Ectodermal cell (in vitro differentiated cells): Measurements from ENCODE around the gene GXYLT1. TPM values are rescaled to one million over a fixed set of nuclear protein-coding genes. Genes with fewer than 3 reads are reported as not detected.
"Not testable (repeated sequence)": the region's sequence is repeated elsewhere in the genome, so short reads cannot be mapped to it uniquely, and the experiment has no call there.

Experiments
- H3K27ac ChIP-seq: 2 replicates; pipeline ENCODE4 v1.7.0; 2013; ENCODE audit warnings: mild to moderate bottlenecking, low read depth, low read length; ENCODE audit not compliant: insufficient read depth, poor library complexity, severe bottlenecking
- H3K27me3 ChIP-seq: 2 replicates; pipeline ENCODE4 v1.7.0; 2013; ENCODE audit warnings: mild to moderate bottlenecking, low read length; ENCODE audit not compliant: insufficient read depth, control insufficient read depth, poor library complexity, severe bottlenecking
- H3K36me3 ChIP-seq: one replicate; pipeline ENCODE4 v1.7.0; 2013; ENCODE audit warnings: low read length; ENCODE audit not compliant: control insufficient read depth, insufficient read depth
- H3K4me1 ChIP-seq: one replicate; pipeline ENCODE4 v1.7.0; 2013; ENCODE audit warnings: low read length; ENCODE audit not compliant: control insufficient read depth, insufficient read depth
- H3K4me3 ChIP-seq: 2 replicates; pipeline ENCODE4 v1.7.0; 2013; ENCODE audit warnings: low read depth, low read length, control low read depth; ENCODE audit not compliant: insufficient read depth
- H3K9me3 ChIP-seq: 2 replicates; pipeline ENCODE4 v1.7.0; 2013; ENCODE audit warnings: mild to moderate bottlenecking, low read length, moderate library complexity; ENCODE audit not compliant: control insufficient read depth
- WGBS, 2 experiments: methylation state at CpG; one replicate each; pipeline ENCODE4 v1.1.7; 2013; ENCODE audit warnings: missing lambda C conversion rate in 2 of 2; 5-methylcytosine and 5-hydroxymethylcytosine counted together
- polyA plus RNA-seq, 4 experiments: library from polyadenylated mRNA; stranded (reverse); fragments of 50-300 nt; gene quantifications; one replicate each; pipeline ENCODE4 v1.2.3, GENCODE V29; 2013

Gene GXYLT1
- 19.7 TPM for polyA plus RNA-seq (2013, experiment 1 of 4)
- 22.5 TPM for polyA plus RNA-seq (2013, experiment 2 of 4)
- polyA plus RNA-seq (2013, experiment 3 of 4): 19.5 TPM
- polyA plus RNA-seq (2013, experiment 4 of 4): 22.1 TPM

GRCh38 chr12:42144408-42145196 is at the start of gene GXYLT1:
GXYLT1 (minus strand) TSS chr12:42144874; CDS start chr12:42144646, 228 bp downstream.
- peak within 1 kb of the TSS; percentile 69 for H3K4me3 ChIP-seq
- H3K4me1 ChIP-seq: peaks cover 4% of the 10 kb centered on the region
- 1% methylated on average over 106 of the region's 106 CpGs for WGBS, 2 experiments
- H3K9me3 ChIP-seq: no peaks in the 10 kb centered on the region
- no peaks in the 10 kb centered on the region for H3K36me3 ChIP-seq
- H3K27ac ChIP-seq: peak within 1 kb of the TSS; percentile 69
- no peaks in the 10 kb centered on the region for H3K27me3 ChIP-seq

GRCh38 chr12:42192686-42193085 is 48.0 kb upstream of the GXYLT1 start:
- H3K27me3 ChIP-seq: no peaks in the 10 kb centered on the region
- WGBS, 2 experiments: 85 to 89% methylated on average over 6 of the region's 6 CpGs
- no peaks in the 10 kb centered on the region for H3K9me3 ChIP-seq
- H3K27ac ChIP-seq: no peak overlapping the region
- H3K36me3 ChIP-seq: no peaks in the 10 kb centered on the region
- H3K4me1 ChIP-seq: peaks cover 8% of the 10 kb centered on the region
- no peak overlapping the region for H3K4me3 ChIP-seq

GRCh38 chr12:42192258-42192657 is 47.6 kb upstream of the GXYLT1 start:
- peaks cover 7% of the 10 kb centered on the region for H3K4me1 ChIP-seq
- H3K27ac ChIP-seq: no peak overlapping the region
- H3K4me3 ChIP-seq: no peak overlapping the region
- no peaks in the 10 kb centered on the region for H3K27me3 ChIP-seq
- WGBS, 2 experiments: 85 to 92% methylated on average over 1 of the region's 1 CpG
- H3K9me3 ChIP-seq: no peaks in the 10 kb centered on the region
- H3K36me3 ChIP-seq: no peaks in the 10 kb centered on the region

- no peaks in the 10 kb centered on the region for H3K9me3 ChIP-seq
- no peak overlapping the region for H3K27ac ChIP-seq
- H3K36me3 ChIP-seq: no peaks in the 10 kb centered on the region
- no peaks in the 10 kb centered on the region for H3K27me3 ChIP-seq
- no peaks in the 10 kb centered on the region for H3K4me1 ChIP-seq
- H3K4me3 ChIP-seq: no peak overlapping the region
Measured at GRCh38 chr12:42190376-42190775, 45.7 kb upstream of the GXYLT1 start.

GRCh38 chr12:42188275-42188674 is 43.6 kb upstream of the GXYLT1 start:
- 89 to 100% methylated on average over 2 of the region's 3 CpGs for WGBS, 2 experiments

GRCh38 chr12:42187799-42188198 is 43.1 kb upstream of the GXYLT1 start:
- no peaks in the 10 kb centered on the region for H3K4me1 ChIP-seq
- no peaks in the 10 kb centered on the region for H3K36me3 ChIP-seq
- no peak overlapping the region for H3K4me3 ChIP-seq
- no peaks in the 10 kb centered on the region for H3K9me3 ChIP-seq
- H3K27ac ChIP-seq: no peak overlapping the region
- WGBS, 2 experiments: 77 to 97% methylated on average over 1 to 2 of the region's 2 CpGs
- H3K27me3 ChIP-seq: no peaks in the 10 kb centered on the region

More at GRCh38 chr12:42188275-42188674, 43.6 kb upstream of the GXYLT1 start:
- H3K4me1 ChIP-seq, H3K27me3 ChIP-seq, H3K4me3 ChIP-seq, H3K36me3 ChIP-seq, H3K9me3 ChIP-seq, H3K27ac ChIP-seq: not testable (repeated sequence)

GRCh38 chr12:42186793-42187192 is 42.1 kb upstream of the GXYLT1 start:
- 98 to 100% methylated on average over 1 to 2 of the region's 2 CpGs for WGBS, 2 experiments

GRCh38 chr12:42182394-42182793 is 37.7 kb upstream of the GXYLT1 start:
- H3K27ac ChIP-seq: no peak overlapping the region
- no peaks in the 10 kb centered on the region for H3K9me3 ChIP-seq
- H3K4me1 ChIP-seq: no peaks in the 10 kb centered on the region
- H3K4me3 ChIP-seq: no peak overlapping the region
- H3K27me3 ChIP-seq: no peaks in the 10 kb centered on the region
- WGBS, 2 experiments: 71 to 100% methylated on average over 1 of the region's 2 CpGs
- H3K36me3 ChIP-seq: no peaks in the 10 kb centered on the region

More at GRCh38 chr12:42186793-42187192, 42.1 kb upstream of the GXYLT1 start:
- Histone ChIP-seq H3K27ac (no peak overlapping the region), H3K4me3 (no peak overlapping the region), H3K27me3 (no peaks in the 10 kb centered on the region), H3K4me1 (no peaks in the 10 kb centered on the region), H3K9me3 (no peaks in the 10 kb centered on the region), H3K36me3 (no peaks in the 10 kb centered on the region)

- 91 to 93% methylated on average over 2 of the region's 2 CpGs for WGBS, 2 experiments
- no peaks in the 10 kb centered on the region for H3K9me3 ChIP-seq
- H3K27ac ChIP-seq: no peak overlapping the region
- no peaks in the 10 kb centered on the region for H3K36me3 ChIP-seq
- no peaks in the 10 kb centered on the region for H3K27me3 ChIP-seq
- no peak overlapping the region for H3K4me3 ChIP-seq
- no peaks in the 10 kb centered on the region for H3K4me1 ChIP-seq
Measured at GRCh38 chr12:42180990-42181596, 36.4 kb upstream of the GXYLT1 start.

- H3K27me3 ChIP-seq: no peaks in the 10 kb centered on the region
- H3K27ac ChIP-seq: no peak overlapping the region
- H3K4me1 ChIP-seq: no peaks in the 10 kb centered on the region
- no peaks in the 10 kb centered on the region for H3K9me3 ChIP-seq
- H3K36me3 ChIP-seq: no peaks in the 10 kb centered on the region
- 57 to 62% methylated on average over 2 of the region's 2 CpGs for WGBS, 2 experiments
- no peak overlapping the region for H3K4me3 ChIP-seq
Measured at GRCh38 chr12:42178101-42178500, 33.4 kb upstream of the GXYLT1 start.
